Neuron (in vitro differentiated cells): ENCODE results near the gene ZFAND2B.
A peak's percentile ranks its signal among the peaks of the same experiment; 100 is the strongest.

Experiments
- H2AFZ ChIP-seq: one replicate; pipeline ENCODE4 v1.6.1; 2013; ENCODE audit warnings: low read depth, mild to moderate bottlenecking, inconsistent platforms, low read length, moderate library complexity
- H3K27me3 ChIP-seq: one replicate; pipeline ENCODE4 v1.6.1; 2013; ENCODE audit warnings: low read length; ENCODE audit not compliant: insufficient read depth
- H3K36me3 ChIP-seq: one replicate; pipeline ENCODE4 v1.6.1; 2013; ENCODE audit warnings: low read length; ENCODE audit not compliant: insufficient read depth
- H3K4me1 ChIP-seq: one replicate; pipeline ENCODE4 v1.6.1; 2013; ENCODE audit warnings: low read length; ENCODE audit not compliant: insufficient read depth
- H3K4me3 ChIP-seq: 2 replicates; pipeline ENCODE4 v1.5.1; 2013; ENCODE audit warnings: mild to moderate bottlenecking, low read length, moderate library complexity
- H3K9me3 ChIP-seq: one replicate; pipeline ENCODE4 v1.6.1; 2013; ENCODE audit warnings: low read length

The ZFAND2B gene

DNA sequence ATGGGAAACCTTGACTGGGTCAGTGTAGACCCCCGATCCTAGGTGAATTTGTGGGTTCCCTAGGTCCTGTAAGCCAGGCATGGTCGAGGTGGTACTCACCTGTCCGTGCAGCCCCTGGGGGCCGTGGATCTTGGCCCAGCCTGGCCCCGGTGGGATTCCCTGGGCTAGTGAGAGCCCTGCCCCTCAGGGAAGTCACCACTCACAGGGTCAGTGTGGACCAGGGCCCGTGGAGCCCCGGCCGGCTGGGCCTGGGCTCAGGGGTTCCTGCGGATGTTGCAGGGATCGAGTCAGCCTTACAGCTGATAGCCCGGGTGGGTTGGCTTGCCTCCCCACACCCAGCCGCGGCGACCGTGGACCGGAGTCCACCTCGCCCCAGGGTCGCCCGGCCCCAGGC, 22.3 kb downstream of the ZFAND2B start:
- no peaks in the 10 kb centered on the region for H3K27me3 ChIP-seq
- no peaks in the 10 kb centered on the region for H3K9me3 ChIP-seq
- peak overlapping the region; percentile 60 for H3K4me3 ChIP-seq
- H3K4me1 ChIP-seq = peaks cover 18% of the 10 kb centered on the region
- H3K36me3 ChIP-seq = peaks cover 35% of the 10 kb centered on the region
- H2AFZ ChIP-seq = peak overlapping the region; percentile 57

DNA sequence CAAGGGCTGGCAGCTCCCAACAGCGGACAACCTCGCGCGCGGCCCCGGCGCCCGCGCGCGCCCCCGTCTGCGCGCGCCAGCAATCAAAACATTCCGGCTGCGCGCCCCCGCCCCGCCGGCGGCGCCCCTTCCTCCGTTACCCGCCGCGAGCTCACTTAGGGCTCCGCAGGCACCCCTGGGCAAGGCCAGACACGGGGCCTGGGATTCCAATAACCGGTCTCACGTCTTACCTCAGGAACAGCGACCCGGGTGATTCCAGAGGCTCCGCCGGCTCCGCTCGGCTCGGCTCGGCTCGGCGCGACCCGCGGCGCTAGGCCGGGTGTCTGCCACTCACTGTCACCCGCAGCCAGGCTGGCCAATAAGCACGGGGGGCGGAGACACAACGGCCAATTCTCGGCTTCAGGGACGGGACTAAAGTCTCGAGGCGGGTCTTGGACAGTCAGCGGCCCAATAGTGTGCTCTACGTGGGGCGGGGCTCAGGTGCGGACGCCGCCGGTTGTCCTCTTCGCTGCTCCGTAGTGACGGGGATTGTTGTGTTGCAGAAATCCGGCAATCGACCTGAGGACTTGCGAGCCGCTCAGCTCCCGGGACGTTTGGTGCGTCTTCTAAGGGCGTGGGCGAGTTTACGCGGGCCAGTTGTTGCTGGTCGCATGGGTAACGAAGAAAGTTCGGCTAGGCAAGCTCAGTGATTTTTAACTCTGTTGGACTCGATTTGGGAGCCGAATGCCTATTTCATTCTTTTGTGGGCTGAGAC, 22.9 kb downstream of the ZFAND2B start, which contains the start of the genes ANKZF1 and ATG9A:
ANKZF1 (plus strand) TSS at position 502 of the 754 bp plus-strand sequence. CDS start 452 bp downstream, outside the sequence.
ATG9A (minus strand) TSS at position 332 of the 754 bp plus-strand sequence. CDS start 1,612 bp downstream, outside the sequence.
- peak within 1 kb of the TSS; percentile 60 for H3K4me3 ChIP-seq
- peaks cover 18% of the 10 kb centered on the region for H3K4me1 ChIP-seq
- H2AFZ ChIP-seq = peak within 1 kb of the TSS; percentile 57
- H3K36me3 ChIP-seq = peaks cover 35% of the 10 kb centered on the region
- no peaks in the 10 kb centered on the region for H3K9me3 ChIP-seq
- H3K27me3 ChIP-seq = no peaks in the 10 kb centered on the region

DNA sequence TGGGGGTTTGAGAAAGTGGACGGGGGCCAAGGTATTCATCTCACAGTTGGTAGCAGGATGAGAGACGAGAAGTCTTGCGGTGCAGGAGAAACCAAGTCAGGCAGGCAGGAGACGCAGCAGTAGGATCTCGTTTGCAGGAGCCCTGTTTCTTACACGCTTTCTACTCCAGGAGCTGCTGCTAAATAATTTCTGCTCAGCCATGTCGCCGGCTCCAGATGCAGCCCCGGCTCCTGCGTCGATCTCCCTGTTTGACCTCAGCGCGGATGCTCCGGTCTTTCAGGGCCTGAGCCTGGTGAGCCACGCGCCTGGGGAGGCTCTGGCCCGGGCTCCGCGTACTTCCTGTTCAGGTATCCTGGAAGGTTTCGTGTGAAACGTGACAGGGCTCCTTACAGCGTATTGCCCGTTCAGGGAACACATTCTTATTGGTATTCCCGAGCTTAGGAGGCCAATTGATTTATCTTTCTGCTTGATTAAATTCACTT, 23.5 kb downstream of the ZFAND2B start:
- Histone ChIP-seq H3K9me3 (no peaks in the 10 kb centered on the region), H3K4me3 (peak overlapping the region; percentile 60), H3K4me1 (peaks cover 18% of the 10 kb centered on the region), H3K27me3 (no peaks in the 10 kb centered on the region), H3K36me3 (peaks cover 34% of the 10 kb centered on the region), H2AFZ (peak overlapping the region; percentile 30)

DNA sequence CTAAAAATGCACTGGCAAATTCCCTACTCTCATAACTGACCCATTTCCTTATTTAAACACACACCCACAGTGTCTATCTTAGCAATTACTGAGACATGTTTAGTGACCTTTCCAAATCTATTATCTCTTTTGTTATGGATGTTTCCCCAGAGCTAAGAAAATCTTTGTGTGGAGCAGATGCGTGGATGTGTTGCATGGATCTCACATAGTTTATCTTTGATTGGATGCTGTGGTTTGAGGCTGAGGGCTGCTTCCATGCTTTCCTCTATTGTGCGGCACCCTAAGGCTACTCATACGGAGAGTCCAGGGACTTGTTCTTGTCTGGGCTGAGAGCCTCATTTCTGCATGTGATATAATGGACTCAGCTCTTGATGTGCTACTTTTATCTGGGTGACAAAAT, 27.7 kb downstream of the ZFAND2B start:
- Histone ChIP-seq H3K4me3 (no peak overlapping the region), H3K4me1 (peaks cover 7% of the 10 kb centered on the region), H3K9me3 (no peaks in the 10 kb centered on the region), H3K36me3 (peaks cover 58% of the 10 kb centered on the region), H3K27me3 (no peaks in the 10 kb centered on the region), H2AFZ (no peak overlapping the region)

DNA sequence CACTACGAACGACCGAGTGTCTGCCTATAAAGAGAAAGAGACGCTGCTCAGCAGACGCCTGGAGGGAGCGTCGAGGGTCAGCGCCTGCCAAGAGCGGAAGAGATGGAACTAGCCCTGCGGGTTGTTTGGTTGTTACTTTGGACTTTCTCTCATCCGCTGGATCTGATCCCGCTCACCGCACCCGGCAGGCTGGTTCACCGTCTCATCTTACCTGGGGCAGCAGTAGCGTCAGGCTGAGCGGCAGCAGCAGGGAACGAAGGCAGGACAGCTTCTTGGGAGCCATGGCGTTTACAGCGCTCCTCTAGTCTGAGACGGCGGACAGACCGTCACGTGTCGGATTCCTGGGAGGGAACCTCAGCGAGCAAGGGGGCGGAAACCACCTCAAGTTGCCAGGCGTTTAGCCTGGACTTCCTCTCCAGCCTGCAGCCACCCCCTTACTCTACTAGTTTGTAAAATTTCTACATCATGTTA, 36.7 kb downstream of the ZFAND2B start:
- Histone ChIP-seq H3K27me3 (no peaks in the 10 kb centered on the region), H3K4me1 (peaks cover 18% of the 10 kb centered on the region), H3K9me3 (no peaks in the 10 kb centered on the region), H3K36me3 (peaks cover 25% of the 10 kb centered on the region), H2AFZ (no peak overlapping the region), H3K4me3 (no peak overlapping the region)

DNA sequence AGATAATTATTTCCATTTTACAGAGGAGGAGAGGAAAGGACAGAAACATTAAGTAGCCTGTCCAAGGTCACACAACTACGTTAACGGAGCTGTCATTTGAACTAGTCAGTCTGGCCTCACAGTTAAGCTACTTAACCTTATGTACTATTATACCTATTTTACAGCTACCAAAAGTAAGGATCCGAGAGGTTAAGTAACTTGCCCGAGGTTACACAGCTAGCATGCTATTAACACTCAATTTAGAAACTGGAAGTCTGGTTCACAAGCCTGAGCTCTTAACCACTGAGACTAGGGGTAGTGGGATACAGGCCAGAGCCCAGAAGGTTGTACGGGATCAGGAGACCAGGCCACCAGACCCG, 38.2 kb downstream of the ZFAND2B start:
- H2AFZ ChIP-seq = peak overlapping the region; percentile 23
- peak overlapping the region; percentile 71 for H3K4me3 ChIP-seq
- peaks cover 18% of the 10 kb centered on the region for H3K4me1 ChIP-seq
- H3K9me3 ChIP-seq = no peaks in the 10 kb centered on the region
- no peaks in the 10 kb centered on the region for H3K27me3 ChIP-seq
- H3K36me3 ChIP-seq = peaks cover 19% of the 10 kb centered on the region

DNA sequence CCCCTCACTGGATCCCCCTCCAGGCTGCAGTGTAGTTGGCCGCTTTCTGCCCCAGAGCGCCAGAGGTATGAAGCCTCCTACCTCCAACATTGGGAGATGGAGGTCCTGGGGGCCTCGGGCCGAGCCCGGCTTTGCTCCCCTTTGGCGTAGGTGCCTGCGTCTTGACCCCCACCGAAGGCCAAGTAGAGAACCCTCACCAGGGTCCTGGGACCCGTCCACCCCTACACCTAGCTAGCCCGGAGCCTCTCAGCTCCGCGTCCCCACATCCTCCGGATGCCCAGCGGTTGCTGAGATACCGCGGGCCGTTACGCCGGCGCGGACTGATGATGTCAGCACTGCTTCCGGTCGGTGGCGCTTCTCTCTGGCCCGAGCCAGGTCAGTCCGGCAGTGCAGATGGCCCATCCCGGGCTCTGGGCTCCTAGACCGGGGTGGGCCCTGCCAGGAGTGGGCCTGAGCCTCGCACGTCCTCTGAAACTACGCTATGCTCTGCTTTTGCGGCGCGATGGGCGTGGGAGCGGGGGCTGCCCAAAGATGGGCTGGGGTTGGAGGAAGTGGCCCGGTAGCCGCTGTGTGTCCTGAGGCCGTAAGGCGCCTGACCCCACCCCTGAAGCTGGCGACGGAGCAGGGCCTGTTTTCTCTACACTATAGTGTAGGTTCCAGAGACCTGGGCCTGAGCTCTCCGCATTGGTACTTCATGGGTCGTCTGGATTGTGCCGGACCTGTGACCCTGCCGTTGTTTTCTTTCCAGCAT, 38.7 kb downstream of the ZFAND2B start, which contains the start of the genes GLB1L and STK16:
GLB1L (minus strand) TSS at position 297 of the 751 bp plus-strand sequence. CDS start 1,871 bp downstream, outside the sequence.
STK16 (plus strand) TSS at position 332 of the 751 bp plus-strand sequence. CDS start 521 bp downstream, outside the sequence.
- peaks cover 19% of the 10 kb centered on the region for H3K36me3 ChIP-seq

DNA sequence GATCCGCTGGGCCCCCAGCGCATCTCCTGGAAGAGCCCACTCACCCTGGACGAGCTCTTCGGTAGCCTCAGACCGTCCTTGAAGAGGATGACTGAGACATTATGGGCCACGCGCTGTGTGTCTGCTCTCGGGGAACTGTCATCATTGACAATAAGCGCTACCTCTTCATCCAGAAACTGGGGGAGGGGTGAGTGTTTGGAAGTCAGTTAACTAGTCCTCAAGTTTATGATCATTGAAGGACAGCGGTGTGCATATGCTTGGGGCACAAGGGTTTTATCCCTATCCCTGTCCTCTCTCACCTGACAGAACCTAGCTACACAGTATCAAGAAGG, 39.3 kb downstream of the ZFAND2B start:
- H3K9me3 ChIP-seq = no peaks in the 10 kb centered on the region
- H3K4me3 ChIP-seq = peak overlapping the region; percentile 71
- peaks cover 18% of the 10 kb centered on the region for H3K4me1 ChIP-seq
- H2AFZ ChIP-seq = no peak overlapping the region
- H3K36me3 ChIP-seq = peaks cover 19% of the 10 kb centered on the region
- H3K27me3 ChIP-seq = no peaks in the 10 kb centered on the region

More for the DNA sequence above, 38.7 kb downstream of the ZFAND2B start, which contains the start of the genes GLB1L and STK16:
- no peaks in the 10 kb centered on the region for H3K27me3 ChIP-seq
- no peaks in the 10 kb centered on the region for H3K9me3 ChIP-seq
- H2AFZ ChIP-seq = peak within 1 kb of the TSS; percentile 23
- H3K4me3 ChIP-seq = peak within 1 kb of the TSS; percentile 71
- peaks cover 18% of the 10 kb centered on the region for H3K4me1 ChIP-seq

DNA sequence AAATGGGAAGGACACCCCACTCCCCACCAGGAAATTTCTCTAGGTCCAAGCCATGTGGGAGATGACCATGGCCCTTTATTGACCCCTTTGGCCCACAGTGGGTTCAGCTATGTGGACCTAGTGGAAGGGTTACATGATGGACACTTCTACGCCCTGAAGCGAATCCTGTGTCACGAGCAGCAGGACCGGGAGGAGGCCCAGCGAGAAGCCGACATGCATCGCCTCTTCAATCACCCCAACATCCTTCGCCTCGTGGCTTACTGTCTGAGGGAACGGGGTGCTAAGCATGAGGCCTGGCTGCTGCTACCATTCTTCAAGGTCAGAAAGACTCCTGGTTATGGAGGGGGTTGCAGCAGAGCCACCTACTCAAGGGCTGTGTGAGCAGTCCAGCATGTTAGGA, 40.0 kb downstream of the ZFAND2B start:
- Histone ChIP-seq H3K4me3 (peak overlapping the region; percentile 71), H3K27me3 (peaks cover 6% of the 10 kb centered on the region), H2AFZ (no peak overlapping the region), H3K4me1 (peaks cover 18% of the 10 kb centered on the region), H3K9me3 (no peaks in the 10 kb centered on the region), H3K36me3 (peaks cover 19% of the 10 kb centered on the region)

DNA sequence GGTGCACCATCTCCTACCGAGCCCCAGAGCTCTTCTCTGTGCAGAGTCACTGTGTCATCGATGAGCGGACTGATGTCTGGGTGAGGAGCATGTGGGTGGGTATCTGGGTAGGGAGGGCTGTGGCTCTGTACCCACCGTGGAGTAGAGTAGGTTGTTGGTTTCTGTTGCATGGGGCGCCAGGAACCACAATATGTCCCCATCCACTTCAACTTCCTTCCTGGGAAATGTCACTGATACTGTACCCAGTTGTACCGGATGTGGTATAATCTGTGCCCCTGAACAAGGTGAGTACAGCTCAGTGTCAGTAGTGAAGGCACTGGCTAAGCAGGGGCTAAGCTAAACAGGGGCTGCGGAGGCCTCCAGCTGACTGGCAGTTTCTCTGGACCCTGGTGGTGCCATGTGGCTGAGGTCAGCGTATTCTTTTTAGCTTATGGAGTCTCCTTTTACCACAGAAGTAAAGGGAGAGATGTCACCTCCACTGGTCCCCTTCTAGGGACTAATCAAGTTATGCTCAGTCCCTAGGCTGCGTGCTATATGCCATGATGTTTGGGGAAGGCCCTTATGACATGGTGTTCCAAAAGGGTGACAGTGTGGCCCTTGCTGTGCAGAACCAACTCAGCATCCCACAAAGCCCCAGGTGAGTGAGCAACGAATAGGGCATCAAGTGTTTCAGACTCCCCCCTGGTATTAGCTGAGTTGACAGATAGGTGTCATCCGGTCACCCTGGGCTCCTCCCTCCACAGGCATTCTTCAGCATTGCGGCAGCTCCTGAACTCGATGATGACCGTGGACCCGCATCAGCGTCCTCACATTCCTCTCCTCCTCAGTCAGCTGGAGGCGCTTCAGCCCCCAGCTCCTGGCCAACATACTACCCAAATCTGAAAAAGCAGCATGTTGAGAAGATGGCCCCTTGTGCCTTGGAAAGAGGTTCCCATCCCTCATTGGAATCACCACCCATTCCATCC, 41.4 kb downstream of the ZFAND2B start:
- Histone ChIP-seq H3K4me1 (peaks cover 23% of the 10 kb centered on the region), H3K36me3 (peaks cover 19% of the 10 kb centered on the region), H3K27me3 (peaks cover 20% of the 10 kb centered on the region), H3K9me3 (no peaks in the 10 kb centered on the region), H3K4me3 (no peak overlapping the region), H2AFZ (no peak overlapping the region)

DNA sequence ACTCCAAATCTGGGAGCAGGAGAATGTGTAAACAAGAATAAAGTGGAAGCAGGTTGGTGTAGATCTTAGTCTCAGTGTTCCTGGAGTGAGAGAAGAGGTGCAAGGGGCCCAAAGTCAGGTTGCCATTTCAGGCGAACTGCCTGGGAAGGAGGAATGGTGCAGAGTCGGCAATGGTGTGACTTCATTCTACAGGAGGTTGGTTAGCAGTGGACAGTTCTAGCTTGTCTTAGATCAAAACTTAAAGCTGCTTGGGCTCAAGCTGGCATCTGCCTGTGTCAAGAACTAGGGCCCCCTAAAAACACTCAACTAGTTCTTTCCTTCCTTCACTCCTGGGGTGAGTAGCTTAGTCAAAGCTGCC, 42.2 kb downstream of the ZFAND2B start:
- Histone ChIP-seq H3K27me3 (peaks cover 28% of the 10 kb centered on the region), H3K9me3 (no peaks in the 10 kb centered on the region), H2AFZ (no peak overlapping the region), H3K4me1 (peaks cover 31% of the 10 kb centered on the region), H3K4me3 (no peak overlapping the region), H3K36me3 (peaks cover 19% of the 10 kb centered on the region)

DNA sequence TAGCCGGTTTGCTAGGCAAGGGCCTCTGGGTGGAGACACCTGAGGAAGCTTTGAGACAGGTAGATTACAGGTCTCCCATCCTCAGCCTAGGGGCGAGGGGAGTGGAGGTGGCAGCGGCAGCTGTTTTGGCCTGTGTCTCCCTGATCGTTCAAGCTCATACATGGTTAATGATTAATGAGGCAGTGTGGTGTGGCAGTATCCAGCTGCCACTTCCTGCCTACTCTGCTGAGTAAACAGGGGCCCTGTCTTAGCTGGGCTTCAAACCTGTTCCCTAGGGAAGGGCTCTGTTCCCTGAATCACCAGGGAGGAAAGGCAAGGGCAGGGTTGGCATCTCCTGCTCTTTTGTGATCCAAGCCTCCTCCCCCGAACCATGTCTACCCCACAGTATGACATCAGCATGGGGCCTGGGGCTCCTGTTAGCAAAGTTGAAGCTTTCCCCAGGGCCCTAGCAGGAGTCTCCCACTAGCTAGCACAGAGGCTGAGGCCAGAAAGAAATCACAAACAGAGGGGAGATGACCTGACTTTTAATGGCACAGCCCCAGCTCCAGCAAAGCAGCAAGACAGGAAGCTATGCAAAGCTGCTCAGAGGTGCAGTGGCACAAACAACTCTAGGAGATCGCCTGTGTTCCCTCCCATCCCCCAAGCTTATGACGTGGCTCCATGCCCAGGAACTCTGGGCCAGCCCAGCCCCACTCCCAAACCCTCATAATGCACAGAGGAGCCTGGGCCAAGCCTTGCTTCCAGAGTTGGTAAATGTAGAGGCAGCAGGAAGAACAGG, 42.8 kb downstream of the ZFAND2B start:
- Histone ChIP-seq H3K36me3 (peaks cover 19% of the 10 kb centered on the region), H2AFZ (no peak overlapping the region), H3K4me3 (no peak overlapping the region), H3K4me1 (peaks cover 37% of the 10 kb centered on the region), H3K27me3 (peaks cover 34% of the 10 kb centered on the region), H3K9me3 (no peaks in the 10 kb centered on the region)
